Thyroid gland (tissue), 4 donors: ENCODE results near the gene FAM240A.
A peak's percentile ranks its signal among the peaks of the same experiment; 100 is the strongest.

Experiments
- POLR2A ChIP-seq, 2 donors: fragments of 450-650 bp; IDR thresholded peaks; one replicate each; pipeline ENCODE4 v1.6.1; 2017; ENCODE audit warnings: antibody characterized with exemption in 2 of 2, mild to moderate bottlenecking in 2 of 2, moderate library complexity in 1 of 2
- TF ChIP-seq, protein P1 (sequence below), 6 experiments: fragments of 200-600 bp in 3 of 6; fragments of 450-650 bp in 3 of 6; sonication (generic) in 3 of 6; IDR thresholded peaks; one replicate each; pipeline ENCODE4 v1.5.1; 2016 to 2019; ENCODE audit warnings: antibody characterized with exemption in 6 of 6, mild to moderate bottlenecking in 2 of 6, inconsistent platforms in 1 of 6, moderate library complexity in 1 of 6

DNA sequence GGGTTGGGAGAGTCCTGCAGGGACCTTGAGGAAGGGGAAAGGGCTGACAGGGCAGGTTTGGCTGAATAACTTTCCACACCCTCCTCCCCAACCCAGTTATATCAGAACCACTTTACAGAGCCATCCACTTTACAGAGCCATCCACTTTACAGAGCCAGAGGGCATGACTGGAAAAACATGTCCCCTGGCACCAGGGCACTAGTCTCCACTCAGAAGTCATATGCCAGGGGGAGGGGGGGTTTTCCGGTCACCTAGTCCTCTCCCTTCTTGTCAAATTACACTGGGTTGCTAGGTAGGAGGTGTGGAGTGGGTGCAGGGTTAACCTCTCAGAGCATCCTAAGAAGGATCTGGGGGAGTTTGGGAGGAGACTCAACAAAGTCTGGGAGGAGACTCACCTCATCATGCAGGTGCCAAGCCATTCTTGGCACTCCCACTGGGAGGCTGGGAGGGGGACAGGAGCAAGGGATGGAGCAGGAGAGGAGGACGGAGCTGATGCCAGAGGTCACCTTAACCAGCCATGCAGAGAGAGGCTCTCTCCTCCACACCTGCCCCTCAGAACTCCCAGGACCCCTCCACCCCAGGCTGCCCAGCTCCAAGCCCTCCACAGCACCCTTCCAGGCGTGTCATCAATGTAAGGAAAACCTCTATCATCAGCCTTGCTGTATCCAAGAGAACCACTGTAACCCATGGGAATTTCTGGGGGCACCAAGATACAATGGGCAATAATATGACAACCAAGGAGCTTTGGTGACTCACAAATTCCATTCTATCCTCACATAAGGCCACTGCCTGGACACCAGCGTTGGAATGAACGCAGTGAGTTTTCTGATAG, 47.9 kb upstream of the FAM240A start:
- peak; percentile 62 to 73 for TF ChIP-seq POLR2A (IDR thresholded peaks at IDR 0.05)
- TF ChIP-seq, protein P1, sequence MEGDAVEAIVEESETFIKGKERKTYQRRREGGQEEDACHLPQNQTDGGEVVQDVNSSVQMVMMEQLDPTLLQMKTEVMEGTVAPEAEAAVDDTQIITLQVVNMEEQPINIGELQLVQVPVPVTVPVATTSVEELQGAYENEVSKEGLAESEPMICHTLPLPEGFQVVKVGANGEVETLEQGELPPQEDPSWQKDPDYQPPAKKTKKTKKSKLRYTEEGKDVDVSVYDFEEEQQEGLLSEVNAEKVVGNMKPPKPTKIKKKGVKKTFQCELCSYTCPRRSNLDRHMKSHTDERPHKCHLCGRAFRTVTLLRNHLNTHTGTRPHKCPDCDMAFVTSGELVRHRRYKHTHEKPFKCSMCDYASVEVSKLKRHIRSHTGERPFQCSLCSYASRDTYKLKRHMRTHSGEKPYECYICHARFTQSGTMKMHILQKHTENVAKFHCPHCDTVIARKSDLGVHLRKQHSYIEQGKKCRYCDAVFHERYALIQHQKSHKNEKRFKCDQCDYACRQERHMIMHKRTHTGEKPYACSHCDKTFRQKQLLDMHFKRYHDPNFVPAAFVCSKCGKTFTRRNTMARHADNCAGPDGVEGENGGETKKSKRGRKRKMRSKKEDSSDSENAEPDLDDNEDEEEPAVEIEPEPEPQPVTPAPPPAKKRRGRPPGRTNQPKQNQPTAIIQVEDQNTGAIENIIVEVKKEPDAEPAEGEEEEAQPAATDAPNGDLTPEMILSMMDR (IDR thresholded peaks at IDR 0.05) = peak in 1 of 6 experiments; percentile 8
